Neuronal stem cell (in vitro differentiated cells): ENCODE results near the gene STX18.

Source experiments
- DNase-seq: peaks from one replicate; pipeline ENCODE4 v3.0.0-alpha.2; 2013; ENCODE audit warnings: low spot score
- H2AFZ ChIP-seq: one replicate; pipeline ENCODE4 v1.6.1; 2013; ENCODE audit warnings: mild to moderate bottlenecking, low read length, inconsistent platforms
- H2AK5ac ChIP-seq: 2 replicates; pipeline ENCODE4 v1.6.1; 2013; ENCODE audit warnings: low read depth, mild to moderate bottlenecking, inconsistent platforms, low read length, moderate library complexity, mixed read lengths
- H2BK120ac ChIP-seq: 2 replicates; pipeline ENCODE4 v1.6.1; 2013; ENCODE audit warnings: low read depth, mild to moderate bottlenecking, inconsistent platforms, low read length, moderate library complexity, mixed read lengths
- H2BK12ac ChIP-seq: one replicate; pipeline ENCODE4 v1.6.1; 2013; ENCODE audit warnings: low read length, inconsistent platforms
- H2BK15ac ChIP-seq: 2 replicates; pipeline ENCODE4 v1.6.1; 2013; ENCODE audit warnings: mild to moderate bottlenecking, low read length, inconsistent platforms, mixed read lengths
- H2BK5ac ChIP-seq: one replicate; pipeline ENCODE4 v1.6.1; 2013; ENCODE audit warnings: inconsistent platforms, mild to moderate bottlenecking, low read length, moderate library complexity
- H3K14ac ChIP-seq: one replicate; pipeline ENCODE4 v1.6.1; 2013; ENCODE audit warnings: low read length, inconsistent platforms
- H3K18ac ChIP-seq: 2 replicates; pipeline ENCODE4 v1.6.1; 2013; ENCODE audit warnings: low read length, inconsistent platforms
- H3K23ac ChIP-seq: 2 replicates; pipeline ENCODE4 v1.6.1; 2013; ENCODE audit warnings: low read depth, mild to moderate bottlenecking, mixed read lengths, low read length, inconsistent platforms; ENCODE audit not compliant: poor library complexity
- H3K27ac ChIP-seq: replicated peaks from 3 replicates; pipeline ENCODE4 v1.5.1; 2013; ENCODE audit warnings: low read length, inconsistent platforms
- H3K27me3 ChIP-seq, 3 experiments: 2 replicates each; pipeline ENCODE4 v1.6.1; 2013; ENCODE audit warnings: low read length in 3 of 3, mild to moderate bottlenecking in 2 of 3, inconsistent platforms in 1 of 3, low read depth in 1 of 3, mixed read lengths in 1 of 3, moderate library complexity in 1 of 3; ENCODE audit not compliant: control insufficient read depth in 3 of 3, insufficient read depth in 3 of 3
- H3K36me3 ChIP-seq, 2 donors: replicated peaks in 1 of 2; 2 replicates each; pipeline ENCODE4 v1.6.1; 2013; ENCODE audit warnings: low read length in 2 of 2; ENCODE audit not compliant: control insufficient read depth in 2 of 2, insufficient read depth in 2 of 2
- H3K4ac ChIP-seq: 2 replicates; pipeline ENCODE4 v1.6.1; 2013; ENCODE audit warnings: inconsistent platforms, mild to moderate bottlenecking, low read length, moderate library complexity
- H3K4me1 ChIP-seq, 2 donors: 1 replicate in 1 of 2; 2 replicates in 1 of 2; pipeline ENCODE4 v1.6.1; 2013; ENCODE audit warnings: low read length in 2 of 2, low read depth in 1 of 2; ENCODE audit not compliant: control insufficient read depth in 2 of 2, insufficient read depth in 1 of 2
- H3K4me2 ChIP-seq: one replicate; pipeline ENCODE4 v1.6.1; 2013; ENCODE audit warnings: mild to moderate bottlenecking, low read length, inconsistent platforms; ENCODE audit not compliant: insufficient read depth, poor library complexity, severe bottlenecking
- H3K4me3 ChIP-seq, 2 donors: 2 replicates each; pipeline ENCODE4 v1.5.1; 2013; ENCODE audit warnings: low read length in 2 of 2, mild to moderate bottlenecking in 2 of 2, inconsistent platforms in 1 of 2, moderate library complexity in 1 of 2
- H3K79me1 ChIP-seq: one replicate; pipeline ENCODE4 v1.6.1; 2013; ENCODE audit warnings: low read depth, mild to moderate bottlenecking, inconsistent platforms, low read length, moderate library complexity
- H3K9ac ChIP-seq: one replicate; pipeline ENCODE4 v1.6.1; 2013; ENCODE audit warnings: mild to moderate bottlenecking, low read depth, low read length, inconsistent platforms; ENCODE audit not compliant: poor library complexity
- H3K9me3 ChIP-seq, 2 donors: replicated peaks in 1 of 2; 2 replicates each; pipeline versions ENCODE3 to v1.6.1; 2013; ENCODE audit warnings: low read length in 2 of 2, mild to moderate bottlenecking in 2 of 2, inconsistent platforms in 1 of 2, low read depth in 1 of 2, mixed read lengths in 1 of 2, moderate library complexity in 1 of 2; ENCODE audit not compliant: control insufficient read depth in 2 of 2, insufficient read depth in 1 of 2
- H4K8ac ChIP-seq: one replicate; pipeline ENCODE4 v1.6.1; 2013; ENCODE audit warnings: low read depth, mild to moderate bottlenecking, inconsistent platforms, low read length, moderate library complexity
- H4K91ac ChIP-seq: one replicate; pipeline ENCODE4 v1.6.1; 2013; ENCODE audit warnings: low read length, low read depth, mild to moderate bottlenecking, inconsistent platforms; ENCODE audit not compliant: poor library complexity
- WGBS, 2 donors: extraction: QIAGEN DNeasy Blood & Tissue Kit; methylation state at CpG; one replicate each; pipeline ENCODE4 v1.1.7; 2013; ENCODE audit warnings: missing lambda C conversion rate in 2 of 2, mixed read lengths in 1 of 2; ENCODE audit not compliant: insufficient read length in 2 of 2, insufficient replicate concordance in 1 of 2; ENCODE audit errors: extremely low coverage in 2 of 2; 5-methylcytosine and 5-hydroxymethylcytosine counted together

The STX18 gene

DNA sequence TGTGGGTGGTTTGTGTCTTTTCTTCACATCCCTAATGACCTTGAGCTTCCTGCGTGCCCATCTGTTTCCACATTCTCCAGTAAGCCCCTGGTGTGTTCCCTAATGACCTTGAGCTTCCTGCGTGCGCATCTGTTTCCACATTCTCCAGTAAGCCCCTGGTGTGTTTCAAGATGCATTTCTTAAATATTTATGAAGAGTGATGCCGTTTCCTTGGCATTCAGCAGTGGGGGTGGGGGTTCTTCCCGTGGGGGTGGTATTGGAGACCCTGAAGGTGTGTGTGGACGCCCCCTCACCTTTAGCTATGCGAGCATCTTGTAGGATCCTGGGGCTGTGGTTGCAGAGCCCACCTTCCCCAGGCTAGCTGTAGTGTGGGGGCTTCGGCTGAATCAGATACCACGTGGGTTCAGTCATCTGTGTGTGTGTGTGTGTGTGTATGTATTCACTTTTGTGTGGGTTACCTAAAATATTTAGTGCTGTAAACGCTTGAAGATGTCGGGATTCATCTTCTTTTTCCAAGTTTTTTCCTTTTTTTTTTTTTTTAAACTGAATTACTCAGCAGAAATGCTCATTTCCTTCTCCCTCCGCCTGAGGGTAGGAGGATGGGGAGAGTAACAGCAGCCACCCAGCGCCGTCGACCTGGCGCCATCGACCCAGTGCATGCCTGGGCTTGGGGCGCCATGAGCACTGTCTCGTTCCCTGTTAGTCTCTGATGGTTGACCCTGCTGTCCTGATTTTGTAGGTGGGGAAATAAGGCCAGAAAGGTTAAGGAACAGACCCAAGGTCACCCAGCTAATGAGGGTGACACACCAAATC is 145.0 kb downstream of the STX18 start:
- no peak overlapping the region for H2BK5ac ChIP-seq
- no peaks in the 10 kb centered on the region for H3K9me3 ChIP-seq
- peak overlapping the region; percentile 31 for H3K18ac ChIP-seq
- H2AFZ ChIP-seq = peak overlapping the region; percentile 66
- peaks cover 0 to 23% (median 0%) of the 10 kb centered on the region in 3 experiments for H3K27me3 ChIP-seq
- no peak for DNase-seq
- H3K36me3 ChIP-seq = peaks cover 0 to 25% of the 10 kb centered on the region in 2 donors
- WGBS, 2 donors = no CpG with 5 or more reads among the region's 19 CpGs
- H3K23ac ChIP-seq = peak overlapping the region; percentile 8
- H4K8ac ChIP-seq = no peak overlapping the region
- H3K4me2 ChIP-seq = no peak overlapping the region
- H3K9ac ChIP-seq = no peak overlapping the region
- no peak overlapping the region for H2AK5ac ChIP-seq
- no peak overlapping the region for H3K4me3 ChIP-seq
- H2BK12ac ChIP-seq = no peak overlapping the region
- H3K27ac ChIP-seq = no peak overlapping the region
- H3K4ac ChIP-seq = no peak overlapping the region
- no peak overlapping the region for H4K91ac ChIP-seq
- no peaks in the 10 kb centered on the region for H3K79me1 ChIP-seq
- no peak overlapping the region for H3K14ac ChIP-seq
- no peak overlapping the region for H2BK120ac ChIP-seq
- no peak overlapping the region for H2BK15ac ChIP-seq
- H3K4me1 ChIP-seq = peaks cover 11 to 14% of the 10 kb centered on the region in 2 donors

DNA sequence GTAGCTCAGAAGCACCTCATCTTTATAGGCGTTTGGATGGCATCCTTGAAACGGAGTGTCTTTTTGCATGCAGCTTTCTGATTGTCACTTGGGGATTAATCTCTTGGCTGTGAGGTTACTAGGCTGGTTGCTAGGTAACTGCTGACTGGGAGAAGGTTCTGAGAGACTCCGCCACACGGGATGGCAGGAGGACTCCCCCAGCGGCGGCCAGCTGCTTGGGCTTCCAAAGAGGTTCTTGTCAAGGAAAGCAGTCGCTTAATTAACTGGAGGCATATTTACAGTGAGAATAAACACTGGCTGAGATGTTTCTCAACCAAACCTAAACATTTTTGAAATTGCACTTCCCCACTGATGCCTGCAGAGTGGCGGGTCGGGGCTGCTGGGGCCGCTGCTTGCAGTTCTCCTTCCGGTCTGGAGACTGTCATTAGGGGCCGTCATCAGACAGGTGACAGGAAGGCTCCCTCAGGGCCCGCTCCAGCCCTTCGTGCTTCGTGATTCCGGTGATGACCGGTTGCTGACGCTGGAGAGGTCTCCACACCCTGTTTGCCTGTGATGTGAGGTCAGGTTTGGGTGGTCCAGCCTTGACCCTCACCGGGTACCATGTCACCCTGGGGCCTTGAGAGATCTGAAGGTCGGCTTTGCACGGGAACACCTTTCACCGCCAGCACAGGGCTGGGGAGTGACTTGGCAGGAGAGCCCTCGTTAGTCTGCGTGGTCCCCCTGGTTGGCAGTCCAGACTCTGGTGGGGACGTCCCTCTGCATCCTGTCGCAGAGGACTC is 145.8 kb downstream of the STX18 start:
- no peak overlapping the region for H4K8ac ChIP-seq
- no peak overlapping the region for H2BK120ac ChIP-seq
- no peak overlapping the region for H2AK5ac ChIP-seq
- H3K4ac ChIP-seq = no peak overlapping the region
- no peak overlapping the region for H3K4me3 ChIP-seq
- H2AFZ ChIP-seq = peak overlapping the region; percentile 66
- no peak overlapping the region for H3K9ac ChIP-seq
- no peak overlapping the region for H2BK15ac ChIP-seq
- H3K36me3 ChIP-seq = peaks cover 0 to 26% of the 10 kb centered on the region in 2 donors
- H3K4me1 ChIP-seq = peaks cover 11 to 14% of the 10 kb centered on the region in 2 donors
- H3K27me3 ChIP-seq = peaks cover 0 to 24% (median 0%) of the 10 kb centered on the region in 3 experiments
- H3K4me2 ChIP-seq = no peak overlapping the region
- H2BK12ac ChIP-seq = no peak overlapping the region
- H3K79me1 ChIP-seq = no peaks in the 10 kb centered on the region
- H3K14ac ChIP-seq = no peak overlapping the region
- H2BK5ac ChIP-seq = no peak overlapping the region
- peak overlapping the region; percentile 31 for H3K18ac ChIP-seq
- H3K27ac ChIP-seq = no peak overlapping the region
- H4K91ac ChIP-seq = no peak overlapping the region
- H3K23ac ChIP-seq = no peak overlapping the region
- WGBS, 2 donors = no CpG with 5 or more reads among the region's 26 CpGs
- H3K9me3 ChIP-seq = no peaks in the 10 kb centered on the region
- DNase-seq = no peak

DNA sequence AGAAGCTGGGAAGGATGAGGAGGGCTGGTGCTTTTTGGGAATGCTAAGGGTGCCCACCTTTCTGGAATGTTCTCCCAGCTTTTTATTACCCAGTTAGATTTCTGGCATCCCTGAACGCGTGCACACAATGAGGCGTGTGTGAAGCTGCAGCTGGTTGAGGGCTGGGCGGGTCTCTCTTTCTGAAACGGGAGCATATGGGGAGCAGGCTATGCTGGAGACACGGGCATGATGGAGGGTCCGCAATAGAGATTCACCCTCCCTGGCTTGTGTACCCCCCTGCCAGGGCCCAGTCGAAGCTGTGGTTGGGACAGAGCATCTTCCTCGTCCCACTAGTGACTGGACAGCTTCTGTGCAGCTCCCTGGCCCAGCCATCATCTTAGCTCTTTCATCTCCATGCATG is 146.5 kb downstream of the STX18 start:
- WGBS, 2 donors = no CpG with 5 or more reads among the region's 9 CpGs
- no peak overlapping the region for H3K27ac ChIP-seq

DNA sequence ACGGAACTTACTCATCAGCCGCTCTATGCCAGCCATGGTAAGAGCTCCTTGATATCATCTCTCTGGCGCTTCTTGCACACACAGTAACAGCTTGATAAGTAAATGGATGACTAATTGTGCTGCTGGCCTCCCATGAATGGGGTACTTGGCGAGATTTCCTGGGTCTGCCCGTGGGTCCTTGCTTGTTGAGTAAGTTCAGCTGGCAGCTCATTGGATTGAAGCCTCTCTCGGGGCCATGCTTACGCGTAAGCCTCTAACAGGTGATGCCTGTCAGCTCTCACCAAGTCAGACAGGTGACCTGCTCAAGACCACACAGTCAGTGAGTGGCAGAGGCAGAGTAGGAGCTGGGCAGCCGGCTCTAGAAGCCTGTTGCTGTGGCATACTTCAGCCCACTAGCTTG is 147.2 kb downstream of the STX18 start:
- H2BK15ac ChIP-seq = no peak overlapping the region
- H3K79me1 ChIP-seq = no peaks in the 10 kb centered on the region
- H2AK5ac ChIP-seq = no peak overlapping the region
- no peak overlapping the region for H3K14ac ChIP-seq
- H3K18ac ChIP-seq = no peak overlapping the region
- peaks cover 0 to 38% (median 0%) of the 10 kb centered on the region in 3 experiments for H3K27me3 ChIP-seq
- no peak overlapping the region for H3K4me2 ChIP-seq
- no peaks in the 10 kb centered on the region for H3K9me3 ChIP-seq
- DNase-seq = no peak
- H3K4ac ChIP-seq = no peak overlapping the region
- H4K91ac ChIP-seq = no peak overlapping the region
- no peak overlapping the region for H2BK5ac ChIP-seq
- H3K36me3 ChIP-seq = peaks cover 0 to 26% of the 10 kb centered on the region in 2 donors
- H2BK12ac ChIP-seq = no peak overlapping the region
- H2BK120ac ChIP-seq = no peak overlapping the region
- H2AFZ ChIP-seq = no peak overlapping the region
- H3K23ac ChIP-seq = no peak overlapping the region
- H3K4me1 ChIP-seq = peaks cover 11 to 14% of the 10 kb centered on the region in 2 donors
- WGBS, 2 donors = no CpG with 5 or more reads among the region's 9 CpGs
- no peak overlapping the region for H3K27ac ChIP-seq
- H3K9ac ChIP-seq = no peak overlapping the region
- no peak overlapping the region for H4K8ac ChIP-seq
- H3K4me3 ChIP-seq = no peak overlapping the region

More for the DNA sequence above, 146.5 kb downstream of the STX18 start:
- Histone ChIP-seq H3K4me1 (peaks cover 11 to 14% of the 10 kb centered on the region in 2 donors), H3K4me2 (no peak overlapping the region), H3K79me1 (no peaks in the 10 kb centered on the region), H2AK5ac (no peak overlapping the region), H3K36me3 (peaks cover 0 to 26% of the 10 kb centered on the region in 2 donors), H2BK120ac (no peak overlapping the region), H3K14ac (no peak overlapping the region), H2BK5ac (no peak overlapping the region), H4K91ac (no peak overlapping the region), H3K9me3 (no peaks in the 10 kb centered on the region), H3K4me3 (no peak overlapping the region), H3K18ac (no peak overlapping the region), H3K27me3 (peaks cover 0 to 31% (median 0%) of the 10 kb centered on the region in 3 experiments), H3K9ac (no peak overlapping the region), H2AFZ (no peak overlapping the region), H3K4ac (no peak overlapping the region), H4K8ac (no peak overlapping the region), H3K23ac (no peak overlapping the region), H2BK12ac (no peak overlapping the region), H2BK15ac (no peak overlapping the region)
- no peak for DNase-seq
